Thoracic aorta (tissue), 2 donors: Measurements from ENCODE around the gene SLC5A8. TPM values are rescaled to one million over a fixed set of nuclear protein-coding genes. Genes with fewer than 3 reads are reported as not detected.

Experiments
- ATAC-seq: fragments of 150-250 bp; one replicate; pipeline ENCODE4 v1.8.0; 2017; ENCODE audit warnings: low read depth; ENCODE audit not compliant: insufficient number of reproducible peaks, low FRiP score
- DNase-seq: peaks from one replicate; pipeline ENCODE4 v3.0.0-alpha.2; 2020; ENCODE audit warnings: low spot score
- H3K27ac ChIP-seq, 2 donors: fragments of 200-600 bp; sonication (generic); 1 replicate in 1 of 2; 2 replicates in 1 of 2; pipeline ENCODE4 v1.5.1; 2016; ENCODE audit warnings: mild to moderate bottlenecking in 2 of 2, moderate library complexity in 2 of 2
- H3K27me3 ChIP-seq: fragments of 200-600 bp; sonication (generic); replicated peaks from 2 replicates; pipeline ENCODE4 v1.6.0; 2016; ENCODE audit warnings: mild to moderate bottlenecking; ENCODE audit not compliant: insufficient read depth
- H3K36me3 ChIP-seq: fragments of 200-600 bp; sonication (generic); one replicate; pipeline ENCODE4 v1.5.1; 2016
- H3K4me1 ChIP-seq, 2 donors: fragments of 200-600 bp; sonication (generic); 1 replicate in 1 of 2; 2 replicates in 1 of 2; pipeline versions ENCODE4 v1.5.1 to v1.6.0; 2016; ENCODE audit warnings: low read depth in 2 of 2, mild to moderate bottlenecking in 1 of 2; ENCODE audit not compliant: control insufficient read depth in 1 of 2
- H3K4me3 ChIP-seq: fragments of 200-600 bp; sonication (generic); 2 replicates; pipeline ENCODE4 v1.5.1; 2016; ENCODE audit warnings: mild to moderate bottlenecking
- H3K9me3 ChIP-seq: fragments of 200-600 bp; sonication (generic); 2 replicates; pipeline ENCODE4 v1.5.1; 2016
- CTCF ChIP-seq: fragments of 200-600 bp; sonication (generic); IDR thresholded peaks from one replicate; pipeline ENCODE4 v1.5.1; 2019; ENCODE audit warnings: antibody characterized with exemption
- total RNA-seq, 2 donors: library from RNA; depleted of rRNA; stranded (reverse); fragments of >200 nt; gene quantifications; one replicate each; pipeline versions ENCODE4 v1.1.0 to v1.2.3, GENCODE V29; 2016

The SLC5A8 gene
- total RNA-seq, 2 donors from 2014 or later, result not detected

GRCh38 chr12:101204602-101205304 lies 5.3 kb downstream of the SLC5A8 start:
- no peak for TF ChIP-seq CTCF
- ATAC-seq (no peak), DNase-seq (no peak)
- Histone ChIP-seq H3K4me1 (peaks cover 0 to 5% of the 10 kb centered on the region in 2 donors), H3K27me3 (no peaks in the 10 kb centered on the region), H3K36me3 (no peaks in the 10 kb centered on the region), H3K9me3 (no peaks in the 10 kb centered on the region), H3K27ac (no peak overlapping the region), H3K4me3 (no peak overlapping the region)

- Histone ChIP-seq H3K27ac (no peak overlapping the region), H3K4me1 (no peaks in the 10 kb centered on the region), H3K27me3 (no peaks in the 10 kb centered on the region), H3K9me3 (no peaks in the 10 kb centered on the region), H3K36me3 (no peaks in the 10 kb centered on the region), H3K4me3 (no peak overlapping the region)
- no peak for TF ChIP-seq CTCF
- DNase-seq (no peak), ATAC-seq (no peak)
Measured at GRCh38 chr12:101200824-101201223, 9.2 kb downstream of the SLC5A8 start.

- Histone ChIP-seq H3K9me3 (no peaks in the 10 kb centered on the region), H3K4me3 (no peak overlapping the region), H3K4me1 (no peaks in the 10 kb centered on the region), H3K36me3 (no peaks in the 10 kb centered on the region), H3K27ac (no peak overlapping the region), H3K27me3 (no peaks in the 10 kb centered on the region)
- ATAC-seq (no peak), DNase-seq (no peak)
- TF ChIP-seq CTCF, result no peak
Measured at GRCh38 chr12:101200145-101200544, 9.9 kb downstream of the SLC5A8 start.

- Histone ChIP-seq H3K4me1 (no peaks in the 10 kb centered on the region), H3K4me3 (no peak overlapping the region), H3K27me3 (no peaks in the 10 kb centered on the region), H3K9me3 (no peaks in the 10 kb centered on the region), H3K27ac (no peak overlapping the region), H3K36me3 (no peaks in the 10 kb centered on the region)
- DNase-seq, result no peak
- no peak for ATAC-seq
- no peak for TF ChIP-seq CTCF
Measured at GRCh38 chr12:101186291-101186690, 23.7 kb downstream of the SLC5A8 start.

GRCh38 chr12:101181776-101182175 lies 28.3 kb downstream of the SLC5A8 start:
- Histone ChIP-seq H3K4me3 (no peak overlapping the region), H3K9me3 (no peaks in the 10 kb centered on the region), H3K36me3 (no peaks in the 10 kb centered on the region), H3K27ac (no peak overlapping the region), H3K4me1 (no peaks in the 10 kb centered on the region), H3K27me3 (no peaks in the 10 kb centered on the region)
- ATAC-seq (no peak), DNase-seq (no peak)
- TF ChIP-seq CTCF, result no peak
